GM19193 (cell line): ENCODE results near the gene MRC1.

Experiments
- POLR2A ChIP-seq: IDR thresholded peaks from 4 replicates; pipeline ENCODE4 v1.6.1; 2011; ENCODE audit not compliant: insufficient read depth, insufficient read length; ENCODE audit errors: extremely low read depth

MRC1 gene

GRCh38 chr10:17891435-17891834 lies 82.3 kb downstream of the MRC1 start:
- no peak for TF ChIP-seq POLR2A

GRCh38 chr10:17904564-17904963 lies 95.4 kb downstream of the MRC1 start:
- TF ChIP-seq POLR2A, result no peak

- TF ChIP-seq POLR2A, result no peak
Observed at GRCh38 chr10:17905491-17905890, 96.3 kb downstream of the MRC1 start.

- no peak for TF ChIP-seq POLR2A
Observed at GRCh38 chr10:17906002-17906401, 96.9 kb downstream of the MRC1 start.

- TF ChIP-seq POLR2A, result no peak
Observed at GRCh38 chr10:17907641-17908040, 98.5 kb downstream of the MRC1 start.

- no peak for TF ChIP-seq POLR2A
Observed at GRCh38 chr10:17910125-17910789, 101.1 kb downstream of the MRC1 start.

GRCh38 chr10:17912754-17913153 lies 103.6 kb downstream of the MRC1 start:
- TF ChIP-seq POLR2A, result no peak

GRCh38 chr10:17913604-17914003 lies 104.5 kb downstream of the MRC1 start:
- TF ChIP-seq POLR2A, result no peak

- no peak for TF ChIP-seq POLR2A
Observed at GRCh38 chr10:17914169-17915045, 105.3 kb downstream of the MRC1 start.

- no peak for TF ChIP-seq POLR2A
Observed at GRCh38 chr10:17915181-17915580, 106.0 kb downstream of the MRC1 start.

- TF ChIP-seq POLR2A, result no peak
Observed at GRCh38 chr10:17918187-17918903, 109.2 kb downstream of the MRC1 start.

- TF ChIP-seq POLR2A, result no peak
Observed at GRCh38 chr10:17921378-17921777, 112.2 kb downstream of the MRC1 start.

- TF ChIP-seq POLR2A, result no peak
Observed at GRCh38 chr10:17923728-17924127, 114.6 kb downstream of the MRC1 start.

- no peak for TF ChIP-seq POLR2A
Observed at GRCh38 chr10:17943033-17943745, 134.0 kb downstream of the MRC1 start.

GRCh38 chr10:17950726-17951125 lies 141.6 kb downstream of the MRC1 start:
- TF ChIP-seq POLR2A, result no peak
